ENCODE measurements around the gene SCN3B. TPM values are rescaled to one million over a fixed set of nuclear protein-coding genes. Genes with fewer than 3 reads are reported as not detected.

SCN3B gene
- total RNA-seq, 1 donor from 2014 or later = 0.75 TPM

Other genes starting within 250 kb of the SCN3B start
- gene GRAMD1B, start 224.4 kb downstream of the SCN3B start, total RNA-seq = 118 TPM
- 8.6 TPM for gene ZNF202, start 87.0 kb upstream of the SCN3B start, total RNA-seq
- not detected for gene OR6X1, start 99.9 kb upstream of the SCN3B start, total RNA-seq
- not detected for gene OR6M1, start 151.7 kb upstream of the SCN3B start, total RNA-seq
- gene TMEM225, start 231.0 kb upstream of the SCN3B start, total RNA-seq = not detected
- not detected for gene OR8D4, start 247.5 kb upstream of the SCN3B start, total RNA-seq

All from mucosa of gallbladder (tissue), 1 donor.